WERI-Rb-1 (cell line): ENCODE measurements around the gene PEX5L.

Source experiments
- DNase-seq: peaks from one replicate; pipeline ENCODE4 v3.0.0-alpha.2; 2020
- H3K27ac ChIP-seq: fragments of 250-450 bp; sonication (Bioruptor Pico); 2 replicates; pipeline ENCODE4 v1.5.1; 2020; ENCODE audit warnings: mild to moderate bottlenecking, moderate library complexity
- H3K27me3 ChIP-seq: fragments of 250-450 bp; sonication (Bioruptor Pico); 2 replicates; pipeline ENCODE4 v1.5.1; 2021; ENCODE audit warnings: mild to moderate bottlenecking, low read depth, moderate library complexity; ENCODE audit not compliant: insufficient read depth, severe bottlenecking
- H3K36me3 ChIP-seq: fragments of 250-450 bp; sonication (Bioruptor Pico); 2 replicates; pipeline ENCODE4 v1.5.1; 2020; ENCODE audit warnings: mild to moderate bottlenecking, moderate library complexity
- H3K4me3 ChIP-seq: 2 replicates; pipeline ENCODE4 v1.5.1; 2011; ENCODE audit warnings: low read depth, mild to moderate bottlenecking, control low read depth, low read length
- H3K9me3 ChIP-seq: fragments of 250-450 bp; sonication (Bioruptor Pico); 2 replicates; pipeline ENCODE4 v1.5.1; 2021; ENCODE audit warnings: mild to moderate bottlenecking, moderate library complexity; ENCODE audit not compliant: severe bottlenecking
- TF ChIP-seq, protein P1 (sequence below): IDR thresholded peaks from 2 replicates; pipeline ENCODE4 v1.5.1; 2011; ENCODE audit warnings: low read depth, mild to moderate bottlenecking, control low read depth, inconsistent platforms, low read length

The PEX5L gene

DNA sequence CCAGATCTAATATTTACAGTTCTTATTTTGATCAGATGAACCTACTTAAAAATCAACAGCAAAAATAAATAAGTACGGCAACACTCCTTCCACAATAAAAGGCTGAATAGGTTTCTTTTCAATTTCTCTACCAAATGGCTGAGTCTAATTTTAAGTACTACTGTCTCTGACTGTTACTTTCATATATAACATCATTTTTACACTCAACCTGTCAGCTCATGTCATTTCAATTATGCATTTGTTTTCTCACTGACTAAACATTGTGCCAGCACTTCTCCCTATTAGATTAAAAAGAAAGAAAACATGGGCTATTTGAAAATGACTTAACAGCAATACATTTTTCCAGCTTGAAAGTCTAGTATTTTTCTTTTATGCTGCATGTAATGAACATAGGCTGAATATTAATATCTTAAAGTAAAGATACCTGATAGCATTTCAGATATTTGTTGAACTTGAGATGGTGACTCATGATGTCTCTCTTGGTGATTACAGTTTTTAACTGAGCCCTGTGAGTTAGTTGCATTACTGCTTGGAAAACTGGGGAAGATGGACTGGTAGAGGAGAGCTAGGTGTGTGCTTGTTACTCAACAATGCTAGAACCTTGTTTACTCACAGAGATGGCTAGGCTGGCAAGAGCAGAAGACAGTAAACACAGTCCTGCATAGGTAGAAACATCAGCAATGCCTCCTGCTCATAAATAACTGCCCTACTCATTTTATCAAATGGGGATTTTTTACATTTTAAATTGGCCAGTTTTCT, 73.9 kb downstream of the PEX5L start:
- TF ChIP-seq, protein P1, sequence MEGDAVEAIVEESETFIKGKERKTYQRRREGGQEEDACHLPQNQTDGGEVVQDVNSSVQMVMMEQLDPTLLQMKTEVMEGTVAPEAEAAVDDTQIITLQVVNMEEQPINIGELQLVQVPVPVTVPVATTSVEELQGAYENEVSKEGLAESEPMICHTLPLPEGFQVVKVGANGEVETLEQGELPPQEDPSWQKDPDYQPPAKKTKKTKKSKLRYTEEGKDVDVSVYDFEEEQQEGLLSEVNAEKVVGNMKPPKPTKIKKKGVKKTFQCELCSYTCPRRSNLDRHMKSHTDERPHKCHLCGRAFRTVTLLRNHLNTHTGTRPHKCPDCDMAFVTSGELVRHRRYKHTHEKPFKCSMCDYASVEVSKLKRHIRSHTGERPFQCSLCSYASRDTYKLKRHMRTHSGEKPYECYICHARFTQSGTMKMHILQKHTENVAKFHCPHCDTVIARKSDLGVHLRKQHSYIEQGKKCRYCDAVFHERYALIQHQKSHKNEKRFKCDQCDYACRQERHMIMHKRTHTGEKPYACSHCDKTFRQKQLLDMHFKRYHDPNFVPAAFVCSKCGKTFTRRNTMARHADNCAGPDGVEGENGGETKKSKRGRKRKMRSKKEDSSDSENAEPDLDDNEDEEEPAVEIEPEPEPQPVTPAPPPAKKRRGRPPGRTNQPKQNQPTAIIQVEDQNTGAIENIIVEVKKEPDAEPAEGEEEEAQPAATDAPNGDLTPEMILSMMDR: no peak
- Histone ChIP-seq H3K27ac (no peak overlapping the region; the same call in 1 of the 2 replicates), H3K9me3 (no peaks in the 10 kb centered on the region), H3K27me3 (no peaks in the 10 kb centered on the region), H3K36me3 (no peaks in the 10 kb centered on the region), H3K4me3 (no peak overlapping the region)
- DNase-seq: no peak

DNA sequence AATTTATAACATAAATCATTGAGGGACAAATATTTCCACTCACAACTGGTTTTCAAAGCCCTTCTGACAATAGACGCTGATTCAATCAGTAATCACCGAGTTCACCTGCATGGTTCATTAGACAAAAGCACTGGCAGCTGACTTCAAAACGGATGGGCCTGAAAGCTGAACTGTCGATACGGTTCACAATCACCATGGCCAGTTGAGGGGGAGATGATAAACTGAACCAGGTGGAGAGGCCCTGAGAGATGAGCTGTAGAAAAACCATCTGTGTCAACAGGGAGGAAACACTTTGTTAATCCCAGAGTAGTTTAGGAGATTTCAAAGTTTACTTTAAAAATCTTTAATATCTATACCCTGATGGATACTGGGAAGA, 75.0 kb downstream of the PEX5L start:
- Histone ChIP-seq H3K9me3 (no peaks in the 10 kb centered on the region), H3K36me3 (no peaks in the 10 kb centered on the region), H3K27me3 (no peaks in the 10 kb centered on the region), H3K27ac (peak overlapping the region; percentile 72), H3K4me3 (no peak overlapping the region)
- DNase-seq: peak; percentile 75
- TF ChIP-seq, protein P1: no peak

DNA sequence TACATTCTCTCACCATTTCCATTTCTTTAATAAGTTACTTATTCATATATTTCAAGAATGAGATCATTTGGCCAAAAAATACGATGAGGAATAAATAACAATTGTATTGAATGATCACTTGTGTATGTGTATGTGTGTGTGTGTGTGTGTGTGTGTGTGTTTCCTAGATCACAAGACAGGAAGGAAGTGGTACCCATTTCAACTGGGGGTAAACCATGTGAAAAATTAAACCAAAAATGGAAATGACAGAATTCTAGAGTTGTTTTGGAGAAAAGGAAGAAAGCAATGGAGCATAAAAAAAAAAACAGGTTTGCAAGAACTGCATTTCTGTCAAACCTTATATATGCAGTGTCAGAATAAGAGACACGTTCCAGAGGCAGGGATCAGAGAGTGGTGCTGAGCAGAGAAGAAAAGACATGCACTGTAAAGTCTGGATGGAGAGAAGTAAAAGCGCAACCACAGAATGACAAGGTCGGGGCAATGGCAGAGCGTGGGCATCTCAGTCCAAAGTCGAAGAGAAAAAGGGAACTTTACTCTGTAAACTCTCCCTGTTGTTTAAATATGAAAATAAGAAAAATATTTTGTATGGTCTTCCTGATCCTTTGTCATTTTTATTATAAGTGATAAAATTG, 75.5 kb downstream of the PEX5L start:
- Histone ChIP-seq H3K27ac (peak overlapping the region; percentile 72), H3K27me3 (no peaks in the 10 kb centered on the region), H3K9me3 (no peaks in the 10 kb centered on the region), H3K36me3 (no peaks in the 10 kb centered on the region), H3K4me3 (no peak overlapping the region)
- TF ChIP-seq, protein P1: no peak
- DNase-seq: no peak

DNA sequence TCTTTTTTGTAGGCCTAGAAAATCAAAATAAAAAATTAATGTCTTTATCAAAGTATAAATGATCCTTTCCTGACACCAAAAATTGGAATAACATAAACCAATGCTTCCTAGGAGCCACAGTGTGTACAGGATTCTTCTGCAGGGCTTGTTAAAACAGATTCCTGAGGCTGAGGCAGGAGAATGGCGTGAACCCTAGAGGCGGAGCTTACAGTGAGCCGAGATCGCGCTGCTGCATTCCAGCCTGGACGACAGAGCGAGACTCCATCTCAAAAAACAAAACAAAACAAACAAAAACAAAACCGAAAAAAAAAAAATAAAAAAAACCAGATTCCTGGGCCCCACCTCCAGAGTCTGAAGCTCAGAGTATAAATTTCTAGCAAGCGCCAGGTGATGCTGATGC, 78.0 kb downstream of the PEX5L start:
- Histone ChIP-seq H3K27ac (peak overlapping the region; percentile 76), H3K4me3 (no peak overlapping the region), H3K36me3 (no peaks in the 10 kb centered on the region), H3K27me3 (no peaks in the 10 kb centered on the region), H3K9me3 (no peaks in the 10 kb centered on the region)
- TF ChIP-seq, protein P1: no peak
- no peak for DNase-seq

DNA sequence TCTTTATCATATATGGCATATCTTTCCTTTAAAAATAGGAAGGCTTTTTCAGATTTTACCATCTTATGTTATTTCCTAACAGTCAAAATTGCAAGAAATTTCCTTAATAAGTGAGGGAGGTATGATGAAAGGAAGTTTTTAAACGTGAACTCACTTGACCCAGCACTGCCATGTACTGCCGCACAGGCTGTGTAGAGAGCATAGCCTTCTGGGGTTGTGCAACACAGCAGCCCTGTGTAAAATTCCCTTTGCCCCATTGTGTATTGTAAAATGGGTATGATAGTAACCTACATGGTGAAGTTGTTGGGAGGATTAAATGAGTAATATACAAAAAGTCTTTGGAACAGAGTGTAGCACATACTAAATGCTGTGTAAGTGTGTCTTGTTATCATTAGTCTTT, 78.6 kb downstream of the PEX5L start:
- H3K36me3 ChIP-seq: no peaks in the 10 kb centered on the region
- DNase-seq: no peak
- H3K9me3 ChIP-seq: no peaks in the 10 kb centered on the region
- no peak overlapping the region; the same call in 1 of the 2 replicates for H3K4me3 ChIP-seq
- H3K27ac ChIP-seq: peak overlapping the region; percentile 76
- no peaks in the 10 kb centered on the region for H3K27me3 ChIP-seq
- TF ChIP-seq, protein P1: no peak
